GM12892 (cell line): ENCODE data around the gene CR1L. TPM values are rescaled to one million over a fixed set of nuclear protein-coding genes. Genes with fewer than 3 reads are reported as not detected.
"Not testable (repeated sequence)": the region's sequence is repeated elsewhere in the genome, so short reads cannot be mapped to it uniquely, and the experiment has no call there.

Experiments used
- DNase-seq: peaks from one replicate; pipeline ENCODE4 v3.0.0; 2011; ENCODE audit not compliant: insufficient read length
- FAIRE-seq: peaks from 2 replicates; lab custom pipeline; 2011; peaks lifted over from hg19 to GRCh38; lab: Jason Lieb, UNC
- POLR2A ChIP-seq: IDR thresholded peaks from 2 replicates; pipeline ENCODE4 v1.6.1; 2011; ENCODE audit warnings: low read depth, low read length, control low read depth
- POLR2AphosphoS5 ChIP-seq: IDR thresholded peaks from 2 replicates; pipeline ENCODE4 v1.6.1; 2011; ENCODE audit warnings: low read depth, low read length, control low read depth
- TAF1 ChIP-seq: IDR thresholded peaks from 2 replicates; pipeline ENCODE4 v1.6.1; 2011; ENCODE audit warnings: low read depth, mild to moderate bottlenecking, control low read depth, low read length, borderline replicate concordance
- polyA plus RNA-seq: library from polyadenylated mRNA; unstranded; fragments of >200 nt; gene quantifications from one replicate; pipeline ENCODE4 v1.2.1, GENCODE V29; 2012; ENCODE audit warnings: missing spikeins, inconsistent platforms; ENCODE audit not compliant: missing spikeins

The CR1L gene
- polyA plus RNA-seq: 1.1 TPM

DNA sequence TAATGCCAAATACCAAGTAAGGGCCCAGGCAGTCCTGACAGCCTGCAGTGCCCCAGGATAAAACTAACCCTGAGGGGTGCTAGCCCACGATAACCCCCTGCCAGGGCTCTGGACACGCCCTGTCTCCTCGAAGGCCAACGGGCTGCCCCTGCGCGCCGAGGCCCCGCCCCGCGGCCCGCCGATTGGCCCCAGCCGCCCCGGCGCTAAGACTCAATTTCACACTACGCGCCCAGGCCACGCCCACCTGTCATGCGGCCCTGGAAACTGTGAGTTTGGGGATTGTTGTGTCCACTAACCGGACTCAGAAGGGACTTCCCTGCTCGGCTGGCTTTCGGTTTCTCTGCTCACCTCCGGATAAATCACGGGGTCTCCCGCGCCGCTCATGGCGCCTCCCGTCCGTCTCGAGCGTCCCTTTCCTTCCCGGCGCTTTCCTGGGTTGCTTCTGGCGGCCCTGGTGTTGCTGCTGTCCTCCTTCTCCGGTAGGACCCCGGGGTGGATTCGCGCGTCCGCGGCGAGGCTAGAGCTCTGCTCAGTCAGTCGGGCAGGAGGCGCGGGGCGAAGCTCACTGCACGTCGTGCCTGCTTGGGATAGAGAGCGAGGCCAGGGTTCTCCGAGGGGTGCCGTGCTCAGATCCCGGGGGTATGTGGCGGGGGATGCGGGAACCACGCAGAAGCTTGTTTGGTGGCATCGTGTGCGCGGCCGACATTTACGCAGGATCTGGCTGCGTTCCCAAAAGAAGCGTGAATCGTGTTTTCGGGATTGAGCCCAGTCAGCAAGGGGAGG is at the start of gene CR1L:
CR1L (plus strand) TSS at position 282 of the 783 bp plus-strand sequence; CDS start at position 383, 101 bp downstream.
- DNase-seq (peak; percentile 49), FAIRE-seq (peak; percentile 84)

DNA sequence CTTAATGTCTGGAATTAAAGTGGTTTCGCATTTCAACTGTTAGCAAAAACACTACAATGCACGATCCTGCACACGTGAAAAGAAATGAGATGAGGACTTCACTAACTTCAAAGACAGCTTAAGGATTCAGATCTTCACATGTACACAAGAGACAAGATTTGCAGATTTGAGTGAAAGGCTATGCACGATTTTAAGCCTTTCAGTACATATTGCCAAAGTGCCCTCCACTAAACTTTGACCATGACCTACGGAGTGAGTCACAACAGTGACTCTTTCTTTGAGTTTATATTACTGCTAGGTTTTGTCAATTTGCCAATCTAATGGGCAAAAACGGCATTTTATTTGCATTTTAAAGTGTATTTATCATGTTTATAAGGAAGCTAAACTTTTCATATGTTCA is 41.2 kb upstream of the CR1L start:
- DNase-seq (no peak), FAIRE-seq (no peak)
- no peak for TF ChIP-seq POLR2AphosphoS5
- no peak for TF ChIP-seq POLR2A
- no peak for TF ChIP-seq TAF1

More for the DNA sequence above, at the start of gene CR1L:
- TF ChIP-seq POLR2A (no peak), TAF1 (no peak), POLR2AphosphoS5 (no peak)

DNA sequence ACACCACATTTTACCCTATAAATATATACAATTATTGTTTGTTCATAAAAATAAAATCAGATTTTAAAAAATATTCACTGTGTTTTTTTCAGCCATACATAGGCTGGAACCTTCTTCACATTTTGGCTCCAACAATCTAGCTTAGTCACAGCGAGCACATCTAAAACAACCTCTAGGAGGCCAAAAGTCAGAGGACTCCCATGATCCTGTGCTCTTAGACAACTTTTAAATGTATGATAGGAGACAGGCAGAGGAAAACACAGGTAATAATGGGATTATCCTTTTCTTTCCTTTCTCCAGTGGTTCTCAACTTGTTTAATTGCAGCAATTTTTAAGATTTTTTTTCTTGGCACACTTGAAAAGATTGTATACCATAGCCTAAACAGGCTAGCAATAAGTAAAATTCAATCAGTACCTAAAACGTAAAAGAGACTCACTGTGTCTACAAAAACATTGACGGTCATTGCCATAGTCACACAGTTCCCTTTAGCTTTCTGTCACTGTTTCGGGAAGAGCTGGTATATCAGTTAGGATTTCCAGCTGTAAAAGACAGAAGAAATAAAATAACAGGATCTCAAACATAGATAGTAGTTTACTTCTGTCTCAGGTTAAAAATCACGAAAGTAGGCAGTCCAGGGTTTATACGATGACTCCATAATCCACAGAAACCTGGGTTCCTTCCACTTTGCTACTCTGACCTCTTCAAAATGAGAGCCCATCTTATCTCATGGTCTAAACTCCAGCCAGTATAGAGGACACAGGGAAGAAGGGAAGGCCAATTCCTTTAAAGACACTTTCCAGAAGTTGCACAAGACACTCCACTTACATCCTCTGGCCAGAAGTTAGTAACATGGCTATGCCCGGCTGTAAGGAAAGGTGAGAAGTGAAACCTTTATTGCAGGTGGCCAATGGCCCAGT is 39.2 kb upstream of the CR1L start:
- TF ChIP-seq POLR2AphosphoS5 (no peak), POLR2A (no peak), TAF1 (no peak)
- no peak for DNase-seq
- FAIRE-seq: no peak

- no peak for TF ChIP-seq POLR2A
- no peak for FAIRE-seq
- no peak for DNase-seq
Observed at GRCh38 chr1:207606362-207606755, 38.6 kb upstream of the CR1L start.

DNA sequence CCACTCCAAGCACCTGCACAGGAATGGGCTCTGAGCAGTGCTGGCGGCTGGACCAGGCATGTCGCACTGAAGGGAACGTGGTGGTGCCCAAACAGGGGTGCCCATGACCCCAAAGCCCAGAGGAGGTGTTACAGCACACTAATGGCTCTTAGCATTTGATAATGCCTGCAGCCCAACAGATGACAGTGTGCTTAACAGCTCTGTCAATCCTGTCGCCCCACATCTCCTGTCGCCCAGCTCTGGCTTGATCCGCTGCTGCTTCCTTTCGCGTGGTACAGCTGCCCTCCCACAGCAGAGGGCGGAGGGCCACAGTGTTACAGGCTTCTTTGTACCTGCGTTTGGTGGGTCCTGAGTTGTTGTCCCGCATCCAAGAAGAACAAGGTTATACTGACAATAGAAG is 32.2 kb upstream of the CR1L start:
- TF ChIP-seq POLR2A (no peak), TAF1 (no peak), POLR2AphosphoS5 (no peak)
- FAIRE-seq (no peak), DNase-seq (no peak)

DNA sequence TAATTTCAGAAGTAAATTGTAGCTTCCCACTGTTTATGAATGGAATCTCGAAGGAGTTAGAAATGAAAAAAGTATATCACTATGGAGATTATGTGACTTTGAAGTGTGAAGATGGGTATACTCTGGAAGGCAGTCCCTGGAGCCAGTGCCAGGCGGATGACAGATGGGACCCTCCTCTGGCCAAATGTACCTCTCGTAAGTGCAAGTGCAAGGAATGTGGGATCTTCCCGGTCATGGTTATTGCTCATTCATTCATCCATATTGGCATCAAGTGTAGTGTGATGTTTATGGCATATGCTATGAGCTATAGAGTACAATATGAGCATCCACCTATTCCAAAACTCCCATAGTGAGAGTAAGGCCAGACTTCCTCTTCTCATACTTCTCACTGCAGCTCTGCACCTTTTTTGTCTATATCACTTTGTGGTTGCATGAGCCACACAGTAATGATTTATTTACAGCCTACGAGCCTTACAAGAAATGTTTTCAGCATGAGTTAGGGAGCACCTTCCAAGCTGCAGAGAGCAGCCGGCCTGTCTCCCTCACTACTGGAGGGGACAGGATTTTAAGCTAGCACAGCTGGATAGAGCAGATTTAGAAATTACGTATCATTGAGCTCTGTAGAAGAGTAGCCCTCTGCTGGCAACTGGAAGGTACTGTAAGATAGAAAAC is 24.9 kb upstream of the CR1L start:
- TF ChIP-seq TAF1 (no peak), POLR2AphosphoS5 (no peak), POLR2A (no peak)
- peak; percentile 7 for DNase-seq

DNA sequence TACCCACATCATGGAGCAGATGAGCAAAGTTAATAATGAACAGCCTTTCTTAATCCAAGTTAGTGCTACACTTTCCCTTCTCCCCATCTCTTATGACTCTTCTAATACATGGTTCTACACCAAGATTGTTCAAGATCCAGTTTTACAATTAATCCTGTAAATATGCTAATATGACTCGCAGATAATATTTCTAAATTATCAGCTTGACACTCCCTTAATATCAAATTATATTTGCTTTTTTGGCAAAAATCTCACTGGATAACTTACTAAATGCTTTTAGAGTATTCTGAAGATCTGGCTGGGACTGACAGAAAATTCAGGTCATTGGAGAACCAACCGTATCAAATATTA is 24.4 kb upstream of the CR1L start:
- no peak for DNase-seq
- no peak for TF ChIP-seq POLR2A
- FAIRE-seq: no peak

More for the DNA sequence above, 24.9 kb upstream of the CR1L start:
- peak; percentile 90 for FAIRE-seq

DNA sequence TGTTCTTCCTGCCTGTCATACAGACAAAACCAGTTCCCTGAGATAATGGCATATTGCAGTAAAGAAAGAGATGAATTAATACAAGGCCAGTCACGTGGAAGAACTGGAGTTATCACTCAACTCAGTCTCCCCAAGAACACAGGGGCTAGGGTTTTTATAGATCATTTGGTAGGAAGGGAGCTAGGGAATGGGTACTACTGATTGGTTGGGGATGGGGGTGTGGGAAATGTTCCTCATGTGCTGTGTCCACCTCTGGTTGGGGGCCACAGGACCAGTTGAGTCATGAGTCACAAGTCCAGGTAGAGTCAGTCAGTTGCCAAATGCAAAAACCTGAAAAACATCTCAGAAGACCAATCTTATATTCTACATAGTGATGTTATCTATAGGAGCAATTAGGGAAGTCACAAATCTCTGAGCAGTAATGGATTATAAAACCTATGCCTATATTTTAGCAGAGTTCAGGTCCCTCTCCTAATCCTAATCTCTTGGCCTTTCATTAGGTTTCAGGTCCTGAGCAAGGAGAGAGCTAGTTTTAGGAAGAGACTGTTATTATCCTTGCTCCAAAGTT is 19.3 kb upstream of the CR1L start:
- DNase-seq, FAIRE-seq: not testable (repeated sequence)

GRCh38 chr1:207626972-207627337 is 18.0 kb upstream of the CR1L start:
- TF ChIP-seq POLR2AphosphoS5: no peak
- TF ChIP-seq TAF1: no peak
- TF ChIP-seq POLR2A: no peak
- DNase-seq (no peak), FAIRE-seq (no peak)

DNA sequence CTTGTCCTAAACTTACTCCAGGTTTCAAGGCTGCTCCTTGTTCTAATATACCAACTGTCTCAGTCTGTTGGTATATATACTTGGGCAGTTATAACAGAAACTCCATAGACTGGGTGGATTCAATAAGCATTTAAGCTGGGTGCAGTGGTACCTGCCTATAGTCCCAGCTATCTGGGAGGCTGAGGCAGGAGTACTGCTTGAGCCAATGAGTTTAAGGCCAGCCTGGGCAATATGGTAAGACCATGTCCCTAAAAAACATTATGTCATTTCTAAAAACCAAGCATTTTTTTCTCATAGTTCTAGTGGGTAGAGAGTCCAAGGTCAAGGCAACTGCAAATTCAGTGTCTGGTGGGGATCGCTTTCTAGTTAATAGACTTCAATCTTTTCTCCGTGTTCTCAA is 17.4 kb upstream of the CR1L start:
- TF ChIP-seq POLR2A: no peak
- TF ChIP-seq POLR2AphosphoS5: no peak
- TF ChIP-seq TAF1: no peak
- FAIRE-seq (no peak), DNase-seq (no peak)

DNA sequence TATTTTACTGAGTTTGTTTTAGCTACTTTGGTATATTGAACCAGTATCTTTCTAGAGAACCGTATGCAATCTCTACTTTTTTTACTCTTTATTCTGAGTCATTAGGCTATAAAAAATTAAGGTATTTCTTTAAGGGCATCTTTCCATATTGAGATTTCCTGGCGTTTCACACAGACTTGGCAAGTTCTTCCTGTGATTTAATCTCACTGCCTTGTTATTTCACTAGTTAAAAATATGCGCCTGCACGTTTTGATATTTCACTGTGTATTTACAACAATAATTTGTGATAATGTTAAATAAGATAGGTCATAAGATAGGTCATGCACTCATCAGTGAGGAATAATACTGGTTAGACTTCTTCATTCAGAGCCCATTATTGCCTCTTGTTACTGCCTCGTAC is 16.2 kb upstream of the CR1L start:
- no peak for DNase-seq
- no peak for FAIRE-seq
- no peak for TF ChIP-seq POLR2A
- no peak for TF ChIP-seq POLR2AphosphoS5
